Measurements from ENCODE around the gene PKDREJ. TPM values are rescaled to one million over a fixed set of nuclear protein-coding genes. Genes with fewer than 3 reads are reported as not detected.

Gene PKDREJ
- total RNA-seq, 6 donors from 2014 or later, result 0.06 to 1.0 TPM; not detected in 4

DNA sequence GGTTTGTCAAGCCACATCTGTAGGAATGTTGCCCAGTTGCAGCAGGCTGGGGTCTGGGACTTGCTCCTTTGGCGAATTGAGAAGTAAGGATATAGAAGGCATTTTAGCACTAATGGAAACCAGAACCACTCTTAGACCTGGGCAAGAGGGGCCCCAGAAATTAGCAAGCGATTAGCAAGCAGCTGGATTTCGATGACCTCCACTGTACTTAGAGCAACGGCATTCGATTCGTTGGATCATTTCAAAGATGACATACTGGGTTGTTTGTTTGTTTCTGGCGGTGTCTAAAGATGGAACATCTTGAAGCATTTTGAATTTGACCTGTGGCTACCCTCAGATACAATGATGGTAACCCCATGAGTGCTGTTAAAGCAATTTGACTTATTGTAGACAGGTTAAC is 11.9 kb downstream of the PKDREJ start:
- H3K9me3 ChIP-seq, result no peaks in the 10 kb centered on the region
- H3K36me3 ChIP-seq, result peaks cover 0 to 4% (median 0%) of the 10 kb centered on the region in 4 donors
- WGBS, 2 donors, result 85 to 90% methylated on average over 7 of the region's 7 CpGs
- no peaks in the 10 kb centered on the region for H3K27me3 ChIP-seq
- H3K4me1 ChIP-seq, result peaks cover 12 to 24% (median 20%) of the 10 kb centered on the region in 4 donors
- no peak for ATAC-seq (ENCODE audit: low FRiP score in 2 of 2)
- no peak for DNase-seq
- H3K27ac ChIP-seq, result peak overlapping the region in 2 of 4 donors; percentile 84 to 87
- TF ChIP-seq, protein P1, sequence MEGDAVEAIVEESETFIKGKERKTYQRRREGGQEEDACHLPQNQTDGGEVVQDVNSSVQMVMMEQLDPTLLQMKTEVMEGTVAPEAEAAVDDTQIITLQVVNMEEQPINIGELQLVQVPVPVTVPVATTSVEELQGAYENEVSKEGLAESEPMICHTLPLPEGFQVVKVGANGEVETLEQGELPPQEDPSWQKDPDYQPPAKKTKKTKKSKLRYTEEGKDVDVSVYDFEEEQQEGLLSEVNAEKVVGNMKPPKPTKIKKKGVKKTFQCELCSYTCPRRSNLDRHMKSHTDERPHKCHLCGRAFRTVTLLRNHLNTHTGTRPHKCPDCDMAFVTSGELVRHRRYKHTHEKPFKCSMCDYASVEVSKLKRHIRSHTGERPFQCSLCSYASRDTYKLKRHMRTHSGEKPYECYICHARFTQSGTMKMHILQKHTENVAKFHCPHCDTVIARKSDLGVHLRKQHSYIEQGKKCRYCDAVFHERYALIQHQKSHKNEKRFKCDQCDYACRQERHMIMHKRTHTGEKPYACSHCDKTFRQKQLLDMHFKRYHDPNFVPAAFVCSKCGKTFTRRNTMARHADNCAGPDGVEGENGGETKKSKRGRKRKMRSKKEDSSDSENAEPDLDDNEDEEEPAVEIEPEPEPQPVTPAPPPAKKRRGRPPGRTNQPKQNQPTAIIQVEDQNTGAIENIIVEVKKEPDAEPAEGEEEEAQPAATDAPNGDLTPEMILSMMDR (IDR thresholded peaks at IDR 0.05), result no peak
- no peak for TF ChIP-seq POLR2AphosphoS5 (IDR thresholded peaks at IDR 0.05)
- TF ChIP-seq POLR2A (IDR thresholded peaks at IDR 0.05), result no peak
- TF ChIP-seq EP300 (IDR thresholded peaks at IDR 0.05), result no peak
- peak overlapping the region in 3 of 4 donors; percentile 63 to 95 (median 81) for H3K4me3 ChIP-seq

DNA sequence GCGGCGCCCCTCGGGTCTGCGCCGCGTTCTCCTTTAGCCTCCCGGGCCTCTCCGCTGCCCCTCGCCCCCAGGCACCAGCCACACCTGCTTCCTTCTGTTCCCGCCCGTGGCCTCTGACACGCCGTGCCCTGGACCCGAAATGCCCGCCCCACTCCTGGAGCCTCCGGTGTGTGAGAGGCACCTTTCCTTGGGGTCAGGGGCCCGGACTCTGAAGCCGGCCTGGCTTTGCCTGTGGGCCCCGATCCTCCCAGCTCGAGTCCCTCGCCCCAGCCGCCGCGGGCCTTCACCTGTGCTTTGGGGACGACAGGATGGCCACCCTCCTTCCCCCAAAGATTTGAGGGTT is 12.4 kb downstream of the PKDREJ start:
- H3K27me3 ChIP-seq, result no peaks in the 10 kb centered on the region
- H3K4me1 ChIP-seq, result peaks cover 12 to 24% (median 20%) of the 10 kb centered on the region in 4 donors
- ATAC-seq (ENCODE audit: low FRiP score in 2 of 2), result peak in 1 of 2 donors; percentile 30
- no peak for DNase-seq
- peaks cover 0 to 4% (median 0%) of the 10 kb centered on the region in 4 donors for H3K36me3 ChIP-seq
- peak overlapping the region; percentile 81 to 90 (median 86) for H3K27ac ChIP-seq
- 10 to 60% methylated on average over 1 to 20 of the region's 25 CpGs for WGBS, 2 donors
- TF ChIP-seq POLR2A (IDR thresholded peaks at IDR 0.05) (no peak), POLR2AphosphoS5 (IDR thresholded peaks at IDR 0.05) (no peak), EP300 (IDR thresholded peaks at IDR 0.05) (no peak)
- TF ChIP-seq, protein P1 (IDR thresholded peaks at IDR 0.05), result no peak
- no peaks in the 10 kb centered on the region for H3K9me3 ChIP-seq
- peak overlapping the region; percentile 63 to 95 (median 74) for H3K4me3 ChIP-seq

DNA sequence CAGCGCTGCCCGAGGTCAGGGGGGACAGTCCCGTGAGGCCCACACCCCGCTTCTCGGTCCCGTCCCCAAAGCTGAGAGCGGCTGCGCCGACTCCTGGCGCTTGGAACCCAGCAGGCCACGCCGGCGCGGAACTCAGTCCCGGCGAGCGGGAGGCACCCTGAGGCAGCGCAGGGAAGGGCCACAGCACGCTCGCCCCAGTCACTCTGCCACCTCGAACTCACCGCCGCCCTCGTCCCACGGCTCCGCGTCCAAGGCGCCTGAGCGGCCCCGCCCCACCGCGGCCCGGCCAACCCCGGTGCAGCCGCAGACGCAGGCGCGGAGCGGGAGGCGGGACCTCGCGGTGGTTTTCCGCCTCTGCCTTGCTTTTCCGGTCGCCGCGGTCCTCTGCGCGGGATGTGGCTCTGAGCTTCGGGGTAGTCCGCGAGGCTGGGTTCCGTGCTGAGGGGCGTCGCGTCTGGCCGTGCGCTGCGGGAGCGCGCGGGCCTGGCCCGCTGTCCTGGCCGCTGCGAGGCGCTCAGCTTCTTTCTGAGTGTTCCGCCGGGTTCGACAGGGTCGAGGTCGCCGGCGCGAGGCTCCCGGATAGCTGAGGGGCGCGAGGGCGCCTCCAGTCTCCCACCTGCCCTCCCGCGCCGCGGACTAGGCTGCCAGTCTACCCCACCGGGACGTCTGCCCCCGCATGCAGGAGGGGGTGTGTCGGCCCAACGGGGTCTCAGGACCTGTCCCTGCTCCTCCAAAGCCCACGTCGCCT is 12.9 kb downstream of the PKDREJ start, which contains the start of gene CDPF1:
CDPF1 (minus strand) TSS at position 259 of the 748 bp plus-strand sequence. CDS start 2,009 bp downstream, outside the sequence.
- ATAC-seq (ENCODE audit: low FRiP score in 2 of 2) (peak; percentile 95 to 98), DNase-seq (peak; percentile 94 to 98)
- Histone ChIP-seq H3K36me3 (peaks cover 0 to 4% (median 0%) of the 10 kb centered on the region in 4 donors), H3K4me1 (peaks cover 12 to 27% (median 20%) of the 10 kb centered on the region in 4 donors), H3K4me3 (peak within 1 kb of the TSS; percentile 63 to 95 (median 74)), H3K27ac (peak within 1 kb of the TSS; percentile 81 to 90 (median 86)), H3K27me3 (no peaks in the 10 kb centered on the region), H3K9me3 (no peaks in the 10 kb centered on the region)
- TF ChIP-seq, protein P1 (IDR thresholded peaks at IDR 0.05), result peak in 3 of 6 experiments; percentile 18 to 48 (median 28)
- TF ChIP-seq POLR2AphosphoS5 (IDR thresholded peaks at IDR 0.05) (peak; percentile 78 to 91), EP300 (IDR thresholded peaks at IDR 0.05) (peak in 1 of 4 donors; percentile 37), POLR2A (IDR thresholded peaks at IDR 0.05) (peak in 3 of 4 donors; percentile 61 to 96 (median 86))
- 0 to 6% methylated on average over 18 to 58 of the region's 89 CpGs for WGBS, 2 donors

DNA sequence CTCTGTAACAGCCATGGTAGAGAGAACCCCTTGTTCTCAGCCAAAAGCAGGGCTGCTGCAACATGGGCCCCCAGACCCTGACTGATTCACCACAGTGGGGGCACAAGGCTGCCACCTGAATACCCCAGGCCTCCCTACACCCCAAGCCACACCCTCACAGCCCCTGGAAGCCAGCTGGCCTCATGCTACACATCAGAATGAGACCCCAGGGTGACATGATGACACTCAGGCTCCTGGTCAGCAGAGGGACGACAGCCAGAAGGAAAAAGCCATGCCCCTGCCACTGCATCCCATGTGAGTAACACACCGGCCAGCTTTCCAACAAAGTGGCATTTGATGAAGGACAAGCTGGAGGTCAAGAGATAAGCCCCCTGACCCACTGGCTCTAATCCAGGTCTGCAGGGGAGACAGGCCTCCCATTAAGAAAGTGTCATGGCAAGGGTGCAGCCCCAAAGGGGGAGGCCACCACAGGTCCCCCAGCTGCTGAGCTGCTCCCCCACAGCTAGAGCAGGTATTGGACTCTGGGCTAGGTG is 15.6 kb downstream of the PKDREJ start:
- no peaks in the 10 kb centered on the region for H3K9me3 ChIP-seq
- no peak overlapping the region for H3K4me3 ChIP-seq
- 95 to 100% methylated on average over 2 of the region's 2 CpGs for WGBS, 2 donors
- H3K36me3 ChIP-seq, result peaks cover 5 to 27% (median 7%) of the 10 kb centered on the region in 4 donors
- peaks cover 12 to 28% (median 20%) of the 10 kb centered on the region in 4 donors for H3K4me1 ChIP-seq
- ATAC-seq (ENCODE audit: low FRiP score in 2 of 2) (no peak), DNase-seq (no peak)
- no peak overlapping the region for H3K27ac ChIP-seq
- TF ChIP-seq EP300 (IDR thresholded peaks at IDR 0.05) (no peak), POLR2A (IDR thresholded peaks at IDR 0.05) (no peak), POLR2AphosphoS5 (IDR thresholded peaks at IDR 0.05) (no peak)
- TF ChIP-seq, protein P1 (IDR thresholded peaks at IDR 0.05), result no peak
- no peaks in the 10 kb centered on the region for H3K27me3 ChIP-seq

Data from upper lobe of left lung (tissue), 6 donors.